ENCODE measurements around the gene CCNK.

DNA sequence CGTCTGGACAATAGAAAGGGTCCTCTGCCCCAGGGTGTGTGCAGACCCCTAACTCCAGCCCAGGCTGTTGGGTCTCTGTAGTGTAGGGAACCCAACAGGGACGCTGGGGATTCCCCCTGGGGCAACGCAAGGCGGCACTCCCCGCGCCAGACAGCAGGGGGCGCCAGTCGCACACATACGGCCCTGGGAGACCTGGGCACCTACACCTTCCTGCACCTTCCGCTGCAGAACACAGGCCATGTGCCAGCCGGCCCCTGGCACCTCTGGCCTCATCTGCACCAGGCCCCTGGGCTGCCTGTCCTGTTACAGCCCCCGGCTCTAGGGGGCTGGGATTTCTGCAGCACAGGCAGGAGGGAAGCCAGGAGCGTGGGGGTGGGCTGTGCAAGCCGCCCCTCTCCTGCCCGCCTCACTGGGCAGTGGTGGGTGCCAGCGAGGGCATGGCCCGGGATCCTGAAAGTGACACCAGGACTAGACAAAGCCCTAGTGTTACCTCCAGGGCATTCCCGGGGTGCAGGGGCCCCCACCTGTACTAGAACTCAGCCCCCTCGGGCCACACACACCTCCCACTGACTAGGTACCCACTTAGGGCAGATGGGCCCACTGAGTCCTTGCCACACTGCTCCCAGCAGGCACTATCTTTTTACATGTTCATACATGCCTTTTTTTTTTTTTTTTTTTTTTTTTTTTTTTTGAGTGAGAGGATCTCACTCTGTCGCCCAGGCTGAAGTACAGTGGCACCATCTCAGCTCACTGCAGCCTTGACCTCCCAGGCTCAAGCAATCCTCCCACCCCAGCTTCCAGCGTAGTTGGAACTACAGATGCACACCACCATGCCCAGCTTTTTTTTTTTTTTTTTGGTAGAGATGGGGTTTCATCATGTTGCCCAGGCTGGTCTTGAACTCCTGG is 37.5 kb downstream of the CCNK start:
- TF ChIP-seq, protein P1, sequence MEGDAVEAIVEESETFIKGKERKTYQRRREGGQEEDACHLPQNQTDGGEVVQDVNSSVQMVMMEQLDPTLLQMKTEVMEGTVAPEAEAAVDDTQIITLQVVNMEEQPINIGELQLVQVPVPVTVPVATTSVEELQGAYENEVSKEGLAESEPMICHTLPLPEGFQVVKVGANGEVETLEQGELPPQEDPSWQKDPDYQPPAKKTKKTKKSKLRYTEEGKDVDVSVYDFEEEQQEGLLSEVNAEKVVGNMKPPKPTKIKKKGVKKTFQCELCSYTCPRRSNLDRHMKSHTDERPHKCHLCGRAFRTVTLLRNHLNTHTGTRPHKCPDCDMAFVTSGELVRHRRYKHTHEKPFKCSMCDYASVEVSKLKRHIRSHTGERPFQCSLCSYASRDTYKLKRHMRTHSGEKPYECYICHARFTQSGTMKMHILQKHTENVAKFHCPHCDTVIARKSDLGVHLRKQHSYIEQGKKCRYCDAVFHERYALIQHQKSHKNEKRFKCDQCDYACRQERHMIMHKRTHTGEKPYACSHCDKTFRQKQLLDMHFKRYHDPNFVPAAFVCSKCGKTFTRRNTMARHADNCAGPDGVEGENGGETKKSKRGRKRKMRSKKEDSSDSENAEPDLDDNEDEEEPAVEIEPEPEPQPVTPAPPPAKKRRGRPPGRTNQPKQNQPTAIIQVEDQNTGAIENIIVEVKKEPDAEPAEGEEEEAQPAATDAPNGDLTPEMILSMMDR (IDR thresholded peaks at IDR 0.05) = peak; percentile 98 to 99 (median 98)
- peak in 1 of 2 donors; percentile 29 for TF ChIP-seq POLR2A (IDR thresholded peaks at IDR 0.05)

Data from uterus (tissue), 2 donors.